DOHH2 (cell line): Measurements from ENCODE around the gene CBFA2T2.
"Not testable (repeated sequence)": the region's sequence is repeated elsewhere in the genome, so short reads cannot be mapped to it uniquely, and the experiment has no call there.

Experiments
- CTCF ChIP-seq: fragments of 200-600 bp; sonication (generic); IDR thresholded peaks from one replicate; pipeline ENCODE4 v1.5.1; 2014; ENCODE audit warnings: antibody characterized with exemption, mild to moderate bottlenecking, low read depth, low read length; ENCODE audit not compliant: poor library complexity, severe bottlenecking
- EZH2phosphoT487 ChIP-seq: fragments of 200-600 bp; sonication (generic); IDR thresholded peaks from 2 replicates; pipeline ENCODE4 v1.6.1; 2017; ENCODE audit warnings: borderline replicate concordance, mild to moderate bottlenecking, antibody characterized with exemption, low read length, moderate library complexity, mixed read lengths

- TF ChIP-seq CTCF, EZH2phosphoT487: not testable (repeated sequence)
These were observed 19.2 kb downstream of the CBFA2T2 start for GRCh38 chr20:33509057-33509456.
